ENCODE data around the gene SH3BP1. TPM values are rescaled to one million over a fixed set of nuclear protein-coding genes. Genes with fewer than 3 reads are reported as not detected.
"Not testable (repeated sequence)": the region's sequence is repeated elsewhere in the genome, so short reads cannot be mapped to it uniquely, and the experiment has no call there.

SH3BP1 gene
- polyA plus RNA-seq, 3 donors from 2014 or later: 12.6 to 41.2 (median 21.2) TPM

GRCh38 chr22:37686002-37686982 lies 46.8 kb downstream of the SH3BP1 start, which contains the start of gene NOL12:
TSS of gene NOL12 (plus strand) at chr22:37686343. CDS start at chr22:37686393, 50 bp downstream.
- peaks cover 0 to 18% (median 7%) of the 10 kb centered on the region in 3 donors for H3K36me3 Mint-ChIP-seq
- no peaks in the 10 kb centered on the region for H3K9me3 Mint-ChIP-seq
- H3K27me3 Mint-ChIP-seq (ENCODE audit: low read depth in 3 of 3): peaks cover 2 to 6% (median 3%) of the 10 kb centered on the region in 3 donors
- H3K4me1 Mint-ChIP-seq: peaks cover 32 to 36% of the 10 kb centered on the region in 2 donors
- peak within 1 kb of the TSS; percentile 94 to 98 (median 97) for H3K4me3 Mint-ChIP-seq
- peak; percentile 77 to 82 (median 81) for DNase-seq
- H3K27ac Mint-ChIP-seq: peak within 1 kb of the TSS; percentile 92 to 98 (median 97)

- Mint-ChIP-seq H3K9me3 (no peaks in the 10 kb centered on the region), H3K36me3 (peaks cover 3 to 31% (median 14%) of the 10 kb centered on the region in 3 donors), H3K4me1 (peaks cover 26 to 30% of the 10 kb centered on the region in 2 donors), H3K27me3 (ENCODE audit: low read depth in 3 of 3) (peaks cover 2 to 7% (median 3%) of the 10 kb centered on the region in 3 donors), H3K27ac (no peak overlapping the region), H3K4me3 (no peak overlapping the region)
- DNase-seq: no peak
Measured at GRCh38 chr22:37690407-37690806, 50.9 kb downstream of the SH3BP1 start.

- Mint-ChIP-seq H3K27me3 (ENCODE audit: low read depth in 3 of 3) (peaks cover 2 to 6% (median 2%) of the 10 kb centered on the region in 3 donors), H3K9me3 (no peaks in the 10 kb centered on the region), H3K4me3 (no peak overlapping the region), H3K27ac (no peak overlapping the region), H3K4me1 (peaks cover 28 to 32% of the 10 kb centered on the region in 2 donors), H3K36me3 (peaks cover 7 to 34% (median 14%) of the 10 kb centered on the region in 3 donors)
- DNase-seq: no peak
Measured at GRCh38 chr22:37690901-37691504, 51.5 kb downstream of the SH3BP1 start.

- peaks cover 7 to 32% (median 14%) of the 10 kb centered on the region in 3 donors for H3K36me3 Mint-ChIP-seq
- H3K27ac Mint-ChIP-seq: no peak overlapping the region
- H3K9me3 Mint-ChIP-seq: no peaks in the 10 kb centered on the region
- H3K4me1 Mint-ChIP-seq: peaks cover 20 to 26% of the 10 kb centered on the region in 2 donors
- no peak overlapping the region for H3K4me3 Mint-ChIP-seq
- DNase-seq: no peak
- peaks cover 0 to 5% (median 0%) of the 10 kb centered on the region in 3 donors for H3K27me3 Mint-ChIP-seq (ENCODE audit: low read depth in 3 of 3)
Measured at GRCh38 chr22:37692627-37693285, 53.3 kb downstream of the SH3BP1 start.

GRCh38 chr22:37694131-37694530 lies 54.7 kb downstream of the SH3BP1 start:
- not testable (repeated sequence) for H3K27ac Mint-ChIP-seq; H3K27me3 Mint-ChIP-seq (ENCODE audit: low read depth in 3 of 3); DNase-seq; H3K9me3 Mint-ChIP-seq; H3K4me3 Mint-ChIP-seq
- H3K36me3 Mint-ChIP-seq: peaks cover 7 to 24% (median 8%) of the 10 kb centered on the region in 3 donors
- H3K4me1 Mint-ChIP-seq: peaks cover 11 to 18% of the 10 kb centered on the region in 2 donors

- peak overlapping the region; percentile 30 to 78 (median 53) for H3K4me3 Mint-ChIP-seq
- not testable (repeated sequence) for H3K9me3 Mint-ChIP-seq; H3K27ac Mint-ChIP-seq; DNase-seq; H3K27me3 Mint-ChIP-seq (ENCODE audit: low read depth in 3 of 3)
- H3K4me1 Mint-ChIP-seq: peaks cover 15 to 24% of the 10 kb centered on the region in 2 donors
- peaks cover 7 to 16% (median 8%) of the 10 kb centered on the region in 3 donors for H3K36me3 Mint-ChIP-seq
Measured at GRCh38 chr22:37696260-37696656, 56.8 kb downstream of the SH3BP1 start.

- Mint-ChIP-seq H3K9me3 (no peaks in the 10 kb centered on the region), H3K4me1 (peaks cover 22 to 30% of the 10 kb centered on the region in 2 donors), H3K27me3 (ENCODE audit: low read depth in 3 of 3) (peaks cover 0 to 1% (median 0%) of the 10 kb centered on the region in 3 donors), H3K27ac (peak within 1 kb of the TSS in 1 of 6 donors; percentile 61), H3K4me3 (peak within 1 kb of the TSS; percentile 30 to 78 (median 53)), H3K36me3 (peaks cover 7 to 16% (median 8%) of the 10 kb centered on the region in 3 donors)
- peak; percentile 81 to 86 (median 85) for DNase-seq
Measured at GRCh38 chr22:37696657-37697537, 57.4 kb downstream of the SH3BP1 start, which contains the start of gene TRIOBP. TSS of gene TRIOBP (plus strand) at chr22:37697048. CDS start at chr22:37701366, 4,318 bp downstream.

- no peak overlapping the region for H3K4me3 Mint-ChIP-seq
- peaks cover 4 to 14% (median 8%) of the 10 kb centered on the region in 3 donors for H3K36me3 Mint-ChIP-seq
- DNase-seq: no peak
- H3K4me1 Mint-ChIP-seq: peaks cover 22 to 30% of the 10 kb centered on the region in 2 donors
- no peaks in the 10 kb centered on the region for H3K9me3 Mint-ChIP-seq
- peaks cover 0 to 1% (median 0%) of the 10 kb centered on the region in 3 donors for H3K27me3 Mint-ChIP-seq (ENCODE audit: low read depth in 3 of 3)
- no peak overlapping the region for H3K27ac Mint-ChIP-seq
Measured at GRCh38 chr22:37697538-37697835, 58.0 kb downstream of the SH3BP1 start.

- DNase-seq: peak in 1 of 3 donors; percentile 14
- H3K9me3 Mint-ChIP-seq: no peaks in the 10 kb centered on the region
Measured at GRCh38 chr22:37701141-37701786, 61.8 kb downstream of the SH3BP1 start.

GRCh38 chr22:37703906-37704305 lies 64.4 kb downstream of the SH3BP1 start:
- Mint-ChIP-seq H3K27ac (peak overlapping the region in 1 of 6 donors; percentile 35), H3K9me3 (no peaks in the 10 kb centered on the region), H3K4me3 (no peak overlapping the region), H3K27me3 (ENCODE audit: low read depth in 3 of 3) (no peaks in the 10 kb centered on the region), H3K36me3 (peaks cover 0 to 7% (median 0%) of the 10 kb centered on the region in 3 donors), H3K4me1 (peaks cover 12 to 13% of the 10 kb centered on the region in 2 donors)
- no peak for DNase-seq

More at GRCh38 chr22:37701141-37701786, 61.8 kb downstream of the SH3BP1 start:
- Mint-ChIP-seq H3K27me3 (ENCODE audit: low read depth in 3 of 3) (peaks cover 0 to 1% (median 0%) of the 10 kb centered on the region in 3 donors), H3K36me3 (peaks cover 0 to 7% (median 0%) of the 10 kb centered on the region in 3 donors), H3K4me3 (peak overlapping the region in 3 of 5 donors; percentile 21 to 70 (median 55)), H3K4me1 (peaks cover 18 to 21% of the 10 kb centered on the region in 2 donors), H3K27ac (peak overlapping the region; percentile 76 to 91 (median 81))

GRCh38 chr22:37704645-37705044 lies 65.2 kb downstream of the SH3BP1 start:
- no peaks in the 10 kb centered on the region for H3K9me3 Mint-ChIP-seq
- no peaks in the 10 kb centered on the region for H3K27me3 Mint-ChIP-seq (ENCODE audit: low read depth in 3 of 3)
- H3K4me1 Mint-ChIP-seq: peaks cover 12 to 13% of the 10 kb centered on the region in 2 donors
- H3K36me3 Mint-ChIP-seq: peaks cover 0 to 7% (median 0%) of the 10 kb centered on the region in 3 donors
- DNase-seq: no peak
- H3K4me3 Mint-ChIP-seq: no peak overlapping the region
- no peak overlapping the region for H3K27ac Mint-ChIP-seq

GRCh38 chr22:37705205-37705604 lies 65.7 kb downstream of the SH3BP1 start:
- Mint-ChIP-seq H3K36me3 (peaks cover 0 to 7% (median 0%) of the 10 kb centered on the region in 3 donors), H3K4me1 (peaks cover 12 to 13% of the 10 kb centered on the region in 2 donors), H3K27ac (no peak overlapping the region), H3K27me3 (ENCODE audit: low read depth in 3 of 3) (peaks cover 0 to 2% (median 0%) of the 10 kb centered on the region in 3 donors), H3K9me3 (no peaks in the 10 kb centered on the region), H3K4me3 (no peak overlapping the region)
- DNase-seq: no peak

Measured in immature natural killer cell (primary cell).